GM12865 (cell line): ENCODE measurements around the gene SCARB1.

Experiments used
- DNase-seq: peaks from one replicate; pipeline ENCODE4 v3.0.0; 2010; ENCODE audit warnings: low read depth
- H3K4me3 ChIP-seq: 2 replicates; pipeline ENCODE4 v1.5.1; 2011; ENCODE audit warnings: mild to moderate bottlenecking, low read depth, low read length, control low read depth
- CTCF ChIP-seq: IDR thresholded peaks from 2 replicates; pipeline ENCODE4 v1.5.1; 2011; ENCODE audit warnings: low read length, control low read depth, low read depth, inconsistent platforms; ENCODE audit not compliant: insufficient read depth; ENCODE audit errors: missing control alignments

Gene SCARB1

DNA sequence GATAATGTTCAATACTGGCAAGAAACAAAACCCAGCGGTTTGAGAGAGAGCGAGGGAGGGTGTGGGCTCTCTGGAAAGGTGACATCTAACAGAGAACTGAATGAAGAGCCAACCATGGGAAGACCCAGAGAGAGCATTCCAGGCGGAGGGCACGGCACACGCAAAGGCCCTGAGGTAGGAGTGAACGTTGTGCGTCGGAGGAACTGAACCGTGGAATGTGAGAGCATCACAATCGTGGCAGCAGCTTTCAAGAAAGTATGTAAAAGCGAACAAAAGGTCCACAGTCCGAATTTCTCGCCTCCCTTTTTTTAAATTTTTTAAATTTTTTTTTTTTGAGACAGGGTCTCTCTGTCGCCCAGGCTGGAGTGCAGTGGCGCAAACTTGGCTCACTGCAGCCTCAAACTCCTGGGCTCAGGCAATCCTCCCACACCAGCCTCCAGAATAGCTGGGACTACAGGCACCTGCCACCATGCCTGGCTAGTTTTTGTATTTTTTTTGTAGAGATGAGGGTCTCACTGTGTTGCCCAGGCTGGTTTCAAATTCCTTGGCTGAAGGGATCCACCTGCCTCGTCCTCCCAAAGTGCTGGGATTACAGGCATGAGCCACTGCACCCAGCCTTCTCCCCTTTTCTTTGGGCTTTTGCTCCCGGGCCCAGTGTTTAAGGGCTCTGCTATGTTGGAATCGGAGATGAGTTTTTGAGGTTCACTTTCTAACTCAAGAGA is 15.3 kb upstream of the SCARB1 start:
- no peak overlapping the region for H3K4me3 ChIP-seq
- TF ChIP-seq CTCF, result no peak
- no peak for DNase-seq

GRCh38 chr12:124877423-124877822 is 13.8 kb upstream of the SCARB1 start:
- DNase-seq, result no peak
- TF ChIP-seq CTCF, result no peak

DNA sequence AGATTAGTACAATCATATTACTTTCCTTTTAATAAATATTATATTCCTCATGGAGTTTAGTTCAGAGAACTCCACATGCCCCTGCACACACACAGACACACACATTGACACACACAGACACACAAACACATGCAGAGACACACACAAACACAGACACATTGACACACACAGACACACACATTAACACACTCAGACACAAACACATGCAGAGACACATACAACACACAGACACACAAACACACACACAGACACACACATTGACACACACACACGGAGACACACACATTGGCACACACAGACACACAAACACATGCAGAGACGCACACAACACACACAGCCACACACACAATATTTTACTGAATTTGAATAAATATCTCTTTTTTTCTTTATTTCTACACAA is 12.5 kb upstream of the SCARB1 start:
- no peak for TF ChIP-seq CTCF
- no peak for DNase-seq
- no peak overlapping the region for H3K4me3 ChIP-seq

More at GRCh38 chr12:124877423-124877822, 13.8 kb upstream of the SCARB1 start:
- no peak overlapping the region for H3K4me3 ChIP-seq

GRCh38 chr12:124875803-124876132 is 12.1 kb upstream of the SCARB1 start:
- H3K4me3 ChIP-seq, result no peak overlapping the region
- TF ChIP-seq CTCF, result no peak
- DNase-seq, result no peak

DNA sequence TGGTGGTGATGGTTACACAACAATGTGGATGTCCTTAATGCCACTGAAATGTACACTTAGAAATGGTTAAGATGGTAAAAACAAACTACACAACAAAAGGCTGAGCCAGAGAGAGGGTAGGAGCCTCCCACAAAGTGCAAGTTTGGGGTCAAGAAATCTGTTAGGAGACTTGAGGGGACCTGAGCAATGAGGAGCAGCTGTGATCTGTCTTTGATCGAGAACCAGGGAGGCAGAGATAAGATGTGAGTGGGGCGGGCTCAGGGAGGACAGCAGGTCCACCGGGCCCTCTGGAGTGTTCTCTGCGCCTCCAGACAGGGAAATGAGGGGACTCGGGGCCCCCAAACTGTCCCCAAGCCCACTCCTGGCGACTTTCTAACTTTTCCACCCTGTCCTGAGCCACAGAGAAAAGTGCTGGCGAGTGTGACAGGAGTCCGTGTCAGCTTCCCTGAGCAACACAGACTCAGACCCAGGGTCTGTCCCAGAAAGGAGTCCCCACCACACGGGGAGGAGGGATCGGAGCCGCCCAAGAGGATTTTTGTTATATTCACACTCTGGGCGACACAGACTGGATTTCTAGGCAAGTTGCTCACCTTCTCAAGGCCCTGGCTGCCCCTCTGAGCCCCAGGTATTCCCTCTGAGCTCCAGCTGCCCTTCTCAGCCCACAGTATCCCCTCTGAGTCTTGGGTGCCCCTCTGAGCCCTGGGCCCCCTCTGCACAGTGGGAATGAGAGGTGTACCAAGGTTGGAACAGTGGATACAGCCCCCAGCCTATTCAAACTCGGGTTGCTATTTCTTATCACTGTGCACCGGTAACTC is 11.5 kb upstream of the SCARB1 start:
- no peak overlapping the region for H3K4me3 ChIP-seq
- DNase-seq, result no peak
- TF ChIP-seq CTCF, result no peak

DNA sequence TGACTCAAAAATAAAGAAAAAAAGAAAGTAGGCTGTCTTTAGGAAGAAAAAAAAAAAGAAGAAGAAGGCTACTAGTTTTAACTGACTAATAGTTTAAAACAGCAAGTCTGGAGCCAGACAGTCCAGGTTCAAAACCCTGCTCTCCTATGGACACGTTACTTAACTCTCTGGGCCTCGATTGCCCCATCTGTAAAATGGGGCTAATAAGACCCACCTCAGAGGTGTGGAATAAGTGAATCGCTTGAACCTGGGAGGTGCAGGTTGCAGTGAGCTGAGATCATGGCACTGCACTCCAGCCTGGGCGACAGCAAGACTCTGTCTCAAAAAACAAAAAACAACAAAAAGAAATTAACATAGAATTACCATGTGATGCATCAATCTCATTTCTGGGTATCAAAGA is 10.5 kb upstream of the SCARB1 start:
- DNase-seq, result no peak
- no peak for TF ChIP-seq CTCF
- no peak overlapping the region for H3K4me3 ChIP-seq

GRCh38 chr12:124872068-124872719 is 8.5 kb upstream of the SCARB1 start:
- TF ChIP-seq CTCF, result no peak
- DNase-seq, result no peak
- no peak overlapping the region for H3K4me3 ChIP-seq
